Ascending aorta (tissue), 2 donors: Measurements from ENCODE around the gene PHLPP1. TPM values are rescaled to one million over a fixed set of nuclear protein-coding genes. Genes with fewer than 3 reads are reported as not detected.

ENCODE experiments used
- DNase-seq, 2 donors: peaks; one replicate each; pipeline ENCODE4 v3.0.0-alpha.2; 2019; ENCODE audit warnings: low spot score in 2 of 2
- H3K27ac ChIP-seq, 2 donors: fragments of 200-600 bp; sonication (generic); one replicate each; pipeline ENCODE4 v1.5.1; 2016 to 2017; ENCODE audit warnings: mild to moderate bottlenecking in 1 of 2
- H3K27me3 ChIP-seq: fragments of 200-600 bp; sonication (generic); one replicate; pipeline ENCODE4 v1.5.1; 2017
- H3K36me3 ChIP-seq, 2 donors: fragments of 200-600 bp; sonication (generic); one replicate each; pipeline ENCODE4 v1.5.1; 2016
- H3K4me1 ChIP-seq, 2 donors: fragments of 200-600 bp; sonication (generic); one replicate each; pipeline ENCODE4 v1.5.1; 2016 to 2017; ENCODE audit warnings: mild to moderate bottlenecking in 1 of 2
- H3K4me3 ChIP-seq, 2 donors: fragments of 200-600 bp; sonication (generic); one replicate each; pipeline ENCODE4 v1.5.1; 2016 to 2017; ENCODE audit warnings: mild to moderate bottlenecking in 1 of 2
- H3K9me3 ChIP-seq, 2 donors: fragments of 200-600 bp; sonication (generic); one replicate each; pipeline ENCODE4 v1.5.1; 2016
- CTCF ChIP-seq, 3 experiments: fragments of 200-600 bp in 2 of 3; fragments of 450-650 bp in 1 of 3; sonication (generic) in 2 of 3; IDR thresholded peaks; one replicate each; pipeline ENCODE4 v1.5.1; 2016 to 2019; ENCODE audit warnings: antibody characterized with exemption in 3 of 3, mild to moderate bottlenecking in 1 of 3, moderate library complexity in 1 of 3
- intact Hi-C: fragments of 100-400 bp; cut with DNase I; formaldehyde crosslinking; loops from one replicate; pipeline ENCODE4 v1.15.1; 2023
- total RNA-seq: library from RNA; depleted of rRNA; stranded (reverse); fragments of >200 nt; gene quantifications from one replicate; pipeline ENCODE4 v1.1.0, GENCODE V29; 2016

Gene PHLPP1
- total RNA-seq, 1 donor from 2014 or later: 9.8 TPM

GRCh38 chr18:62730941-62731340 lies 15.6 kb downstream of the PHLPP1 start:
- H3K27me3 ChIP-seq: no peaks in the 10 kb centered on the region
- intact Hi-C loops: no loop called here
- DNase-seq: no peak
- H3K36me3 ChIP-seq: no peaks in the 10 kb centered on the region
- TF ChIP-seq CTCF (IDR thresholded peaks at IDR 0.05): no peak
- H3K9me3 ChIP-seq: peaks cover 0 to 14% of the 10 kb centered on the region in 2 donors
- H3K4me1 ChIP-seq: no peaks in the 10 kb centered on the region
- H3K4me3 ChIP-seq: no peak overlapping the region
- H3K27ac ChIP-seq: no peak overlapping the region

GRCh38 chr18:62732617-62733016 lies 17.3 kb downstream of the PHLPP1 start:
- intact Hi-C loops: no loop called here
- H3K27me3 ChIP-seq: no peaks in the 10 kb centered on the region
- H3K36me3 ChIP-seq: no peaks in the 10 kb centered on the region
- H3K4me3 ChIP-seq: no peak overlapping the region
- no peak for DNase-seq
- H3K4me1 ChIP-seq: no peaks in the 10 kb centered on the region
- TF ChIP-seq CTCF (IDR thresholded peaks at IDR 0.05): no peak
- no peak overlapping the region for H3K27ac ChIP-seq
- peaks cover 0 to 14% of the 10 kb centered on the region in 2 donors for H3K9me3 ChIP-seq

- Histone ChIP-seq H3K4me1 (no peaks in the 10 kb centered on the region), H3K4me3 (no peak overlapping the region), H3K27ac (no peak overlapping the region), H3K9me3 (peaks cover 0 to 14% of the 10 kb centered on the region in 2 donors), H3K27me3 (no peaks in the 10 kb centered on the region), H3K36me3 (no peaks in the 10 kb centered on the region)
- no peak for TF ChIP-seq CTCF (IDR thresholded peaks at IDR 0.05)
- intact Hi-C loops: no loop called here
- DNase-seq: no peak
Measured at GRCh38 chr18:62734290-62734689, 18.9 kb downstream of the PHLPP1 start.

- no peak overlapping the region for H3K4me3 ChIP-seq
- TF ChIP-seq CTCF (IDR thresholded peaks at IDR 0.05): no peak
- H3K4me1 ChIP-seq: no peaks in the 10 kb centered on the region
- H3K27me3 ChIP-seq: no peaks in the 10 kb centered on the region
- H3K36me3 ChIP-seq: no peaks in the 10 kb centered on the region
- no peak overlapping the region for H3K27ac ChIP-seq
- DNase-seq: no peak
- H3K9me3 ChIP-seq: peaks cover 0 to 14% of the 10 kb centered on the region in 2 donors
- intact Hi-C loops: no loop called here
Measured at GRCh38 chr18:62735387-62735786, 20.0 kb downstream of the PHLPP1 start.

- no peak for TF ChIP-seq CTCF (IDR thresholded peaks at IDR 0.05)
- H3K4me3 ChIP-seq: no peak overlapping the region
- peaks cover 0 to 10% of the 10 kb centered on the region in 2 donors for H3K9me3 ChIP-seq
- H3K27me3 ChIP-seq: no peaks in the 10 kb centered on the region
- intact Hi-C loops: no loop called here
- no peak for DNase-seq
- H3K27ac ChIP-seq: no peak overlapping the region
- H3K36me3 ChIP-seq: no peaks in the 10 kb centered on the region
- H3K4me1 ChIP-seq: no peaks in the 10 kb centered on the region
Measured at GRCh38 chr18:62736077-62736855, 20.9 kb downstream of the PHLPP1 start.
